GM19463 (cell line): Measurements from ENCODE around the gene TMEM59.
A peak's percentile ranks its signal among the peaks of the same experiment; 100 is the strongest.
"Not testable (repeated sequence)": the region's sequence is repeated elsewhere in the genome, so short reads cannot be mapped to it uniquely, and the experiment has no call there.

Experiments used
- ATAC-seq: cut with Tn5 transposase; IDR thresholded peaks from one replicate; pipeline ENCODE4 v1.9.1; 2021; ENCODE audit warnings: mild to moderate bottlenecking, moderate library complexity; ENCODE audit not compliant: unreplicated experiment

TMEM59 gene, protein sequence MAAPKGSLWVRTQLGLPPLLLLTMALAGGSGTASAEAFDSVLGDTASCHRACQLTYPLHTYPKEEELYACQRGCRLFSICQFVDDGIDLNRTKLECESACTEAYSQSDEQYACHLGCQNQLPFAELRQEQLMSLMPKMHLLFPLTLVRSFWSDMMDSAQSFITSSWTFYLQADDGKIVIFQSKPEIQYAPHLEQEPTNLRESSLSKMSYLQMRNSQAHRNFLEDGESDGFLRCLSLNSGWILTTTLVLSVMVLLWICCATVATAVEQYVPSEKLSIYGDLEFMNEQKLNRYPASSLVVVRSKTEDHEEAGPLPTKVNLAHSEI

DNA sequence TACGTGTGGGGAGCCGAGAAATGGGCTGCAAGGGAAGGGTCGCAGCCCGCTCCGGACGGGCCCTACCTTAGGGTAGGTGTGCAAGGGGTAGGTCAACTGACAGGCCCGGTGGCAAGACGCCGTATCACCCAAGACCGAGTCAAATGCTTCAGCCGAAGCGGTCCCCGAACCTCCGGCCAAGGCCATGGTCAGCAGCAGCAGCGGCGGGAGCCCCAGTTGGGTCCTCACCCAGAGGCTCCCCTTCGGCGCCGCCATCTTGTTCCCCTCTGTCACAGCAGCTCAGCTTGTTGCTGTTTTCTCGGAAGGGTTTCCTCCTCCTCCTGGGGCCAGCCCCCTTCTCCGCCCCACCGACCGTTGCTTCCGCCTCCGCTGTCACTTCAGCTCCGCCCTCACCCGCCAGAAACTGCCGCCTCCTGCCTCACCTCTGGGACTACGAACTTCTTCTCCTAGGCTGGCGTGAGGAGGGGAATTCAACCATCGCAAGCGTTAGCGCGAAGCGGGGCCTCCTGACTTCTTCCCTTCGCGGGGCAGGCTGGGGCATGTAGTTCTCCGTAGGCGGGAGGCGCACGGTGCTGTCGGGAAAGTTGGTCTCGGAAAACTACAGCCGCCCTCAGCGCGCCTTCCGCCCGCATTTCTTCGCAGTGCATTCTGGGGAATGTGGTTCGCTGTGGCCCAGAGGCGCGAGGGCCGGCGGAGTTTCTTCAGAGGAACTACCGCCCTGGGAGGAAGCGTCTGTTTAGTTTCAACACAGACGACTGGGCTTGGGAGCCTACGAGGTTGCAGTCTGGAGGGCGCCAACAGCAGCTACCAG lies at the start of gene TMEM59, which contains the start of gene TCEANC2:
Gene TMEM59 (minus strand): TSS at position 271 of the 811 bp plus-strand sequence. CDS start 16 bp downstream, at position 255.
Gene TCEANC2 (plus strand): TSS at position 675 of the 811 bp plus-strand sequence. CDS start 815 bp downstream, outside the sequence.
- ATAC-seq: peak; percentile 93

DNA sequence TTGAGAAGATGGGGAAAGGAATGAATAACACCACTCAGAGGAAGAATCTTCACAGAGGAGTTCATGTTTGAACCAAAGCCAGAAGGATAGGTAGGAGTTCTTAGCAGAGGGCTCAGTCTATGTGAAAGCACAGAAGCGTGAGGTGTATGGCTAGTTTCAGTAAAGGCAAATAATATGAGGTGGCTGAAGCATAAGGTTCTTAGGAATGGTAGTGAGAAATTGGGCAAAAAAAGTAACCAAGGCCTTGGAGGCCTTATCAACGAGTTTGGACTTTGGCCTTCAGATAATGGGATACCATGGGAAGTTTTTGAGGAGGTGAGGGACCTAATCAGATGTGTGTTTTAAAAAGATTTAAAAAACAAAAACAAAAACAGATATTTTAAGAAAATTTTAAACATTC lies 47.5 kb upstream of the TMEM59 start:
- no peak for ATAC-seq

DNA sequence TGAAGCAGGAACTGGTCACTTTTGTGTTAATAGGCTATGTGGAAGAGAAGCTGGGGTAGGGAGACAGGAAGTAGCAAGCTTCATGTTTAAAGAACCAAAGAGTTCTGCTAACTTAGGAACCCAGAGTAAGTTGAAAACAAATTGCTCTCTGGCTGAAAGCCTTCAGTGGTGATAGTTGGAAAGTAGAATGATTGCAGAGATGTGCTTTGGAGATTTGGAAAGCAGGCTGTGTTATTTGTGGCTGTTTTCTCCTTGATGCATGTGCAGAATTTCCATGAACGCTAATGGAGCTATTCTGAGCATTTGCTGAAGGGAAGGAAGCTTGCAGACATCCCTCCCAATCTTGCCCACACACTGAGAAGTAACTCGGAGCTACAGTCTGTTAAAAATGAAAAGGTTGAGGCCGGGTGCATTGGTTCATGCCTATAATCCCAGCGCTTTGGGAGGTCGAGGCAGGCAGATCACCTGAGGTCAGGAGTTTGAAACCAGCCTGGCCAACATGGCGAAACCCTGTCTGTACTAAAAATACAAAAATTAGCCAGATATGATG lies 46.1 kb upstream of the TMEM59 start:
- no peak for ATAC-seq

DNA sequence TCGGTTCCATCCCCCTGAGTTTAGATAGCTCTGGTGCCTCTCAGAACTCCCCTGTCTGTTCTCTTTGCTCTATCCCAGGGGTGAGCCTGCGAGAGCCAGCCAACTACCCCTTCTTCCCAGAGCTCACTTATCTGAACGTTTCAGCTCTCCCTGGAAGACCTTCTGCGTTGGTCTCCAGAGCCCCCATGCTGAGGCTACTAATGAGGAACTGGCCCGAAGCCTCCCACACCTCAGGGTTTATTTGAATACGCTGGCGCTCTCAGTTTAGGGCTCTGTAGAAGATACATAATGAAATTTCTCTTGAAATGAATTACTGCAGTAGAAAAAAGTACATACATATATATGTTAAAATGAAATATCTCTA lies 43.9 kb upstream of the TMEM59 start:
- ATAC-seq: no peak

DNA sequence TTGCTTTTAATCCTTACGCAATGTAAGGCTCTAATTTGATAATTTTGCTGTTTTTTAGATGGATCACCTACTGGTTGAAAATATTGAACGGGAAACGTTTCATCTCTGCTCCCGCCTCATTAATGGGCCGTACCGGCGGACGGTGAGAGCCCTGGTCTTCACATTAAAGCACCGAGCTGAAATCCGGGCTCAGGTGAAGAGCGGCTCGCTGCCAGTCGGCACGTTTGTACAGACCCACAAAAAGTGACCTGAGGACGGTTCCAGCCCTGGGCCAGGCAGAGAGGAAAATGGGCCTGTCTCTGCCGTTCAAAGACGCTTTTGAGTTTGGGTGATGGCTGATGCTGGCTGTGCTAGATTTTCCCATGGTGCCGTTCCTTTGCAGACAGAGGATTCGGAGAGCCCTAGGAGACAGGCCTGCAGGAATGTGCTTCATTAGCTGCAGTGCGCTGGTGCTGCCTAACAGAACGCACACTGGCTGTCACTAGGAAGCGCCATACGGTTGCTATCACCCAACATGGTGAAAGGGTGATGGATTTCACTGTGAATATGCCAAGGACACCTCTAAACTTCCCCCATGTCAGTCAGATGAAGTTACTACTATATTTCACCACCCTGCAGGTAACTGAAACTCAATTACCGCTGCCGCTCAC lies 43.3 kb upstream of the TMEM59 start:
- no peak for ATAC-seq

DNA sequence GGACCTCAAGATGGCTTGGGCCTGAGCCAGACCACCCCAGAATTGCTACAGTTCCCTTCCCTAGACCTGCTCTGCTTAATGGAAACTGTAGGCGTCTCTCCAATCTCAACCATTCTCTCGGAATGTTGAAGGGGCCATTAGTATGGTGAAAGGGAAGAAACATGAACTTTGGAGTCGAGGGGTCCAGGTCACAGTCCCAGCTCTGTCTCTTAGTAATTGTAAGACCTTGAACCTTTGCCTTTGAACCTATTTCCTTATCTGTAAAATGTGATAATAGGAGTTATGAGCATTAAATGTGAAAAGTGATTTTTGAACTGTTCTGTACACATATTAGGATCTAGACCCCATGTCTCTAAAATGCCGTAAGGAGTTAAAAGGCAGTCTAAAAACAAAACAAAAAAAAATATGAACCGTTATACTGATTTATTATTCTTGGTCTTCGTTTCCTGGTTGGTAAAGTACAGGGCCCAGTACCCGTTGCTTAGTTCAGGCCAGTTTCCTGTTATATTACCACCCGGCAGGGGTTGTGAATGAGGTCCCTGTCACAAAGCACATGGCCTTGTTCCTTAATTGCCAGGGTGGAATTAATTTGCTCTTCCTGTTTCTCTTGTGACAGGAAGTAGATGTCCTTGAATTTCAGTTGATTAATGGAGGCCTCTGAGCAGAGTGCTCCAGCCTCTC lies 42.7 kb upstream of the TMEM59 start:
- ATAC-seq: no peak

DNA sequence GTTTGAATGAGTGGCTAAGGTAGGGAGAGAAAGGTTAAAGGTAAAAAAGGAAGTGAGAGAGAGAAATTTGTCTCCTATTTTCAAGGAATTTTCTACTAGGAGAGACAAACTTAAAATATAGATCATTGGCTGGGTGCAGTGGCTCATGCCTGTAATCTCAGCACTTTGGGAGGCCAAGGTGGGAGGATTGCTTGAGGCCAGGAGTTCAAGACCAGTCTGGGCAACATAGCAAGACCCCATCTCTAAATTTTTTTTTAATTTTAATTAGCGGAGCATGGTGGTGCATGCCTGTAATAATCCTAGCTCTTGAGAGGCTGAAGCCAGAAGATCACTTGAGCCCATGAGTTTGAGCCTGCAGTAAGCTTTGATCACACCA lies 41.7 kb upstream of the TMEM59 start:
- not testable (repeated sequence) for ATAC-seq

DNA sequence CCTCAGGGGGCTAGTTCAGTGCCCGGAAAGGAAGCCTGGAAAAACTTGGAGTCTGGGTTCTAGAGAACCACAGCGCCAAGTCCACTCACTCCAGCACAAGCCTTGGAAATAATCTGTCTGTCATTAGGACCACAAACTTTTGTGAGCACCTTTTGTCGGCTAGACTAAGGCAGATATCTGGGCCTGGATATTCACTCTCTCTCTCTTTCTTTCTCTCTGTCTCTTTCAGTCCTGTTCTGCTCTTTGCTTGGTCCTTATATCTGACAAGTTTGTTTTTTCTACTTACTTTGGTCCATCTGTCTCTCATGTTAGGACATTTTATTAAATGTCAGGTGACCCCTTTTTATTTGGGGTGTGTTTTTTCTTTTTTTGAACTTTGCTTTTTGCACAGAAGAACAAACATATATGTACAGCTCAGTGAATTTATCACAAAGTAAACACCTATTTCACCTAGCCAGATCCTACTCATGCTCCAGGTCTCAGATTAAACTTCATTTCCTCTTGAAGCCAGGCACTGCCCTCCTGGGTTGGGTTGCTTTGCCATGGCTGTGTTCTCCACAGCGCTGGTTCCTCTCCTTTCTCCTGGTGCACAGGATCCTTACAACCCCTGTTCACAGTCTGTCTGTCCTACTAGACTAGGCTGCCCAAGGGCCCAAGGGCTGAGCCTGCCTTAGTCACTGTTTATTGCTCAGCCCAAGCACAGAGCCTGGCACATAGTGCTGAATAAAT lies 41.2 kb upstream of the TMEM59 start:
- ATAC-seq: no peak

DNA sequence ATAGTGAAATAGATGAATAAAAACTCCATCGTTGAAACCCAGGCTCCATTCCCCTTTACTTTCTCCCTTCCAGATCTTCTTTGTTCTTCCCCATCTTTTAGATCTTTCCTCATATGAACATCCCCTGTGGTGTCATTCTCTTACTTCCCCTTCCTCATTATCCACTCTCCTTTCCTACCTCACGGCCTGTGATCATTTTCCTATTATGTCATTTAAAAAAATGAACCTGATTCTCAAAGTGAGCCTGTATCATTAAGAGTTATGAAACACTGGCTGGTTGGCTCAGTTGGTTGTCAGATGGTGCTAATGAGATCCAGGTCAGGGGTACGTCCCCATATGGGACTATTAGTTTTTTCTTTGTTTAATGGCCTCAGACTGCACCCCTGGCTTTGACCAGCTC lies 38.7 kb upstream of the TMEM59 start:
- no peak for ATAC-seq

DNA sequence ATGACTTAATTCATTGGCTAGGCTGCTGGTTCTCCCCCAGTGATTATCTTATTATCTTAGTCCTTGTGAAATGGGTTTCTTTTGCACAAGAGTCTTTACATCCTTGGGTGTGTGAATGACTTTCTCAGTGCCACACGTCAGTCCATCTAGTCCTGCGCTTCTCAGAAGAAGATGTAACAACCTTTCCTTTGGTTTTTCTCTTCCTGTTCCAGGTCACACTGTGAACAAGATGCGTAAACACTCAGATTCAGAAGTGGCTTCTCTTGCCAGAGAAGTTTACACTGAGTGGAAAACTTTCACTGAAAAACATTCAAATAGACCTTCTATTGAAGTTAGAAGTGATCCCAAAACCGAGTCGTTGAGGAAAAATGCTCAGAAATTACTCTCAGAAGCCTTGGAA lies 35.4 kb upstream of the TMEM59 start:
- ATAC-seq: no peak

DNA sequence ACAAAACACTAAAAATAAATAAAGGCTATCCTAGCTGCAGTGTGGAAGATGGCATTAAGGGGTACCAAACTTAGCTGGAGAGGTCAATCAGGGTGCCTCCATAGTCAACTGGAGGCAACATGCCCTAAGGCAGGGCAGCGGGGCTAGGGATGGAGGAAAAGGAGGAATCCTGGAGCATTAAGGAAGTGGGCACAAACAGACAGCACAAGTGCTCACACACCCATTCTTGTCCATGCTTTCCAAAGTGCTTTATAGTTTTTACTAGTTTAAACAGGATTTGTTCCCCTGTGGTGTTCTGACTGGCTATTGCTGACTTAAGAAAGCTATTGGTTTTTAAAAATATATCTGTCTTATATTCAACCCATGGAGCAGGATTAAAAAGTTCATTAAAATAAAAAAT lies 33.8 kb upstream of the TMEM59 start:
- no peak for ATAC-seq

DNA sequence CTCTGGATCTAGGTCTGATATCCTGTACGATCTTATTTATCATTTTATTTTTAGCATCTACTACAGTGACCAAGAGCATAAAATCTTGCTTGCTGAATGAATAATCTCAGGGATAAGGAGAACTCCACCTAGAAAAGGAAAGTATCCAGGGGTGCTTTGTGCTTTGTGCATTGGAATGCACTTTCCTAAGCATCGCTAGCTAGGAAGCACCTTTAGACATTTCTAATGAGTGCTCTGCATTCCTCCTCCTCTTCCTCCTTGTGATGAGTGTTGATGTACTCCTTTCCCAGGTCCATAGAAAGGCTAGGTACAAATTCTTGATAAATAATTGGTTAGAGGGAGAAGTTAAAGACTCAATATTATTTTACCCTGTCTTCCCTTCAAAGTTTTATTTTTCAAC lies 31.8 kb upstream of the TMEM59 start:
- ATAC-seq: no peak

DNA sequence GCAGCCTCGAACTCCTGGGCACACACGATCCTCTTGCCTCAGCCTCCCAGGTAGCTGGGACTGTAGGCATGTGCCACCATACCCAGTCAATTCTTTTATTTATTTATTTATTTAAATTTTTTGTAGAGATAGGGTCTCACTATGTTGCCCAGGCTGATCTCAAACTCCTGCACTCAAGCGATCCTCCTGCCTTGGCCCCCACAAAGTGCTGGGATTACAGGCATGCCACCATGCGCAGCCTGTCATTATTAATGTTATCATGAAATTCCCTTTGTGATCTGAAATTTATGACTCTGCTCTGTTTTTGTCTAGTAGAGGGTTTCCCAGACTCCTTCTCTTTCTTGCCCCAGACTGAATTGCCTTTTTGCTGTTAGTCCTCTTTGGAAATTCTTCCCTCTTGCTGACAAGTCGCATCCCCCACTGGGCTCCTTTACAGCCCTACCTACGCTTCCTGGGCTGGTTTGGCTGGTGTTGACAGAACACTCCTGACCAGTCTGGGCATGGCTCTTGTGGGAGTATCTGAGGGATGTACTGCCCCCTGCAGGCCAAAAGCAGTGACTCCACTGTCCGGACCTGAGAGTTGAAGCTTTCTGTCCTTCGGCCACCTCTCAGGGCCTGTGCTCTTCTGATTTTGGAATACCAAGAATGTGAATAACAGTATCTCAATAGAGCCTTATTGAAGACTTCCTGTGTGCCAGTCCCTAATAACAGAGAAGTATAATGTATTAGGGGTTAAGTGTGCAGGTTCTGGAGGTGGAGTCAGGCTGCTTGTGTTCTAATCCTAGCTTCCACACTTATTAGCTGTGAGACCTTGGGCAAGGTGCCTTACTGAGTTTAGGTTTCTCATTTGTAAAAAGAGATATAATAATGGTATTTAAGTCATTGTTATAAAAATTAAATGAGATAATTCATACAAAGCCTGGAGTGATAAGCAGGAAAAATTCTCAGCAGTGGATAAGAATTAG lies 28.6 kb upstream of the TMEM59 start:
- ATAC-seq: peak; percentile 78

DNA sequence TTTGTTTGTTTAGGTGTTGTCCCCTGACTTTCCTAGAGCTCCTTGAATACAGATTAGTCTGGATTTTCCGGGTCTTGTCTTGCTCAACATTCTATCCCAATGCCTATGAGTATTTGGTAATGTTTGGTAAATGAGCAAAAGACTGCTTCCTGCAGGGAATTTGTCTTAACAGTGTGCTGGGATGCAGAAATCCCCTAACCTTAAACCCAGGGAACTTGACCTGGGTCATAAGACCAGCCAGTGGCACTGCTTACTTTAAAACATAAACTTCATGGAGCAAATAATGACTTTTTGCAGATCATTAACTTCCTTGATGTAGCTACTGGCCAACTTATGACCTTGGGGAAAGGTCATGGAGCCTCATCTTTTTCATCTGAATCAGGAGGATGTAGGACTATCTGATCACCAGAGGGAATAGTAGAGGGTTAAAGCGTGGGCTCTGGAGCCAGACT lies 27.6 kb upstream of the TMEM59 start:
- no peak for ATAC-seq

DNA sequence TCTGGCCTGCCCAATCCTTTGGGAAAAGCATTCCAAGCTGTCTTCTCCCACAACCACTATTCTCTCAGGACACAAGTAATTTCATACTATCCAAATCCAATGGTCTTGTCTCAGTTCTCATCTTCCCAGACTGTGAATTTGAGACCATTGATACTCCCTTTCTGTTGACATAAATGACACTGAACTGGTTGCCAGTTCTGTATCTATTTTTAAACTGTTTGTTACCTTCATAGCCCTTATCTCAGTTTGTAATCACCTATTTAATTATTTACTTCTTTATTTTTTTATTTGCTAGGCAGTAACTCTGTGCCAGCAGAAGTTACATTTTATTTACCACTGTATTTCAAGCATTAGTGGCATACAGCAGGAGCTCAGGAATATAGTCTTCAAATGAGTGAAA lies 24.4 kb upstream of the TMEM59 start:
- ATAC-seq: no peak

DNA sequence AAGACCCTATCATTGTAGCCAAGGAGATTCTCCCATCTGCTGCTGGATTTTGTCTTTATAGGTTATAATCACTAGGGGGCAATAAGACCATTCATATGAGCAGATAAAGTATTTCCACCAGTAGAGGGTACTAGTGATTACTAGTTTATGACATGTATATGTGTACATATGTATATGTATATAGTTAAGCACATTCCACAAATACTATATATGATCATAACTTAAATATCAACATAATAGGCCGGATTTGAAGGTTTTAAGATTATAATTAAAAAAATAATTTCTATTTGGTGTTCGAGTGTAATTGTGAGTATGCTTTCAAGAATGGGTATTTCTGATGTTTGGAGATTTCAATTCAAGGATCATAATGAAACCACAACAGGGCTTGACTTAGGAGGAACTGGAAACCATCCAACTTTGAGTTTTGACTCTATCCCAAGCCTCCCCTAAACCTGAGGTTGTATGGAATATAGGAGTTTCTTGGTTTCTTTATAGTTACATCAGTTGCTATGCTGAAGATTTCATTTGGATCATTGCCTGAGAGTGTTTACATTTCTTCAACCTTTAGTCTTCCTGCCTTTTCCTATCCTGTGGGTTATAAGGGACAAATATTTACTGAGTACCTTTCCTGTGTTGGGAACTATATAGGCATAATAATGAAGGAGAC lies 17.3 kb upstream of the TMEM59 start:
- no peak for ATAC-seq

DNA sequence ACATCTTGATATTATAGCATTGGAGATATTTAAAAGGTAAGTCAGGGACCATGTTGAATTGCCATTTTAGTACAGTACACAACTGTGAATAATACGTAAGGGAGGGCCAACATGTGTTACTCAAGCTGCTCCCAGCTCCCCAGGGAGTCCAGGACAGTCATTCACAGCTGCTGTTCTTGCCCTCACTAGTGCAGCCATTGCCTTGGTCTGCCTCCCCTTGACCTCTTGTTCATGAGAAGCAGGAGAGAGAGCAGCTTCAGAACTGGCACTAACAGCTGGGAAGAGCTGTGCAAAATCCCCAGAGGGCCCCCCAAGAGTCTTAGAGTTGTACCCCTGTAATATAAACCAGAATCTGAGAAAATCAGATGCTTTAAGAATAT lies 16.8 kb upstream of the TMEM59 start:
- no peak for ATAC-seq

DNA sequence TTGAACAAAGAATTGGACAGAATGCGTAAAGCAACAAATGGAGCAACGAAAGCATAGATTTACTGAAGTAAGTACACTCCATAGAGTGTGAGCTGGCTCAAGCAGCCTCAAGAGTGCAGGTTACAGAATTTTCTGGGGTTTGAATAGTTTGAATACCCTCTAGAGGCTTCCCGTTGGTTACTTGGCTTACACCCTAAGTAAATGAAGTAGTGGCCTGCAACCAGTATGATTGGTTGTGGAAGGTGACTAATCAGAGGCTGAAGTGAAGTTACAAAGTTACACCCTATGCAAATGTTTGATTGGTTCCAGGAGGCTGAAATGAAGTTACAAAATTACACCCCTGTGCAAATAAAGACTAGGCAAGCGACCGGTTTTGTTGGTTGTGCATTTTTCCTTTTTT lies 11.3 kb upstream of the TMEM59 start:
- ATAC-seq: no peak

DNA sequence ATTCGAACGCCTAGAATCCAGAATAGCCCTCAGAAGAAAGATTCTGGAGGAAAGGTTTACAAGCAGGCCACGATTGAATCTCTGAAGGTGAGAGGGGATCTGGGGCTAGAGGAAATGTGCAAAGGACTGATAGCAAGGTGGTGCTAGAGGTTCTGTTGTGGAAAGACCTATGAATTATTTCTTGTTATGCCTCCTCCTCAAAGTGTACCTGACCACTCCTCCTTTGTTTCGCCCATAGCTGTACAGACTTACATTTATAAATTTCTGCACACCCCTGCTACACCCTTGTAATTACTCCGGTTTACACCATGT lies 1.4 kb upstream of the TMEM59 start:
- ATAC-seq: no peak
